IMR-90 (cell line): Measurements from ENCODE around the gene DAB1. TPM values are rescaled to one million over a fixed set of nuclear protein-coding genes. Genes with fewer than 3 reads are reported as not detected.

Experiments used
- ATAC-seq: fragments of 200-7000 bp; cut with Tn5 transposase; 2 replicates; pipeline ENCODE4 v1.9.1; 2020; ENCODE audit warnings: low read depth, mild to moderate bottlenecking, moderate library complexity
- BruUV-seq: library from RNA; stranded (reverse); fragments of 400-500 nt; replicated peaks from 2 replicates; lab custom pipeline; 2021; lab: Mats Ljungman, UMichigan
- CTCF ChIA-PET: fragments of 300-600 bp; formaldehyde crosslinking; extraction: SDS; loops from one replicate; lab custom pipeline; 2021; ENCODE audit warnings: antibody characterized with exemption; lab: Yijun Ruan, JAX
- POLR2A ChIA-PET: fragments of 300-600 bp; sonication (Branson Sonifier 250); formaldehyde crosslinking; loops from one replicate; lab custom pipeline; 2022; ENCODE audit warnings: antibody characterized with exemption; ENCODE audit not compliant: unreplicated experiment; lab: Charles Lee
- DNase-seq: peaks from one replicate; pipeline ENCODE4 v3.0.0; 2013
- H2AFZ ChIP-seq: replicated peaks from 2 replicates; pipeline ENCODE3; 2013; ENCODE audit warnings: low read length, mild to moderate bottlenecking; ENCODE audit not compliant: poor library complexity
- H2AK5ac ChIP-seq: 2 replicates; pipeline ENCODE4 v1.6.1; 2013; ENCODE audit warnings: low read depth, low read length, inconsistent platforms
- H2AK9ac ChIP-seq: replicated peaks from 2 replicates; pipeline ENCODE3; 2013; ENCODE audit warnings: mild to moderate bottlenecking, low read depth, low read length, moderate library complexity; ENCODE audit not compliant: poor library complexity
- H2BK120ac ChIP-seq: 2 replicates; pipeline ENCODE4 v1.6.1; 2013; ENCODE audit warnings: low read depth, low read length, inconsistent platforms
- H2BK15ac ChIP-seq: 3 replicates; pipeline ENCODE4 v1.6.1; 2013; ENCODE audit warnings: low read depth, low read length, inconsistent platforms
- H2BK20ac ChIP-seq: 2 replicates; pipeline ENCODE4 v1.6.1; 2013; ENCODE audit warnings: low read depth, mild to moderate bottlenecking, inconsistent platforms, low read length, moderate library complexity
- H2BK5ac ChIP-seq: 2 replicates; pipeline ENCODE4 v1.6.1; 2013; ENCODE audit warnings: mild to moderate bottlenecking, low read depth, low read length, inconsistent platforms; ENCODE audit not compliant: poor library complexity, severe bottlenecking
- H3K14ac ChIP-seq: replicated peaks from 2 replicates; pipeline ENCODE4 v1.6.1; 2013; ENCODE audit warnings: low read depth, low read length, inconsistent platforms
- H3K18ac ChIP-seq: 2 replicates; pipeline ENCODE4 v1.6.1; 2013; ENCODE audit warnings: low read depth, low read length, control low read depth
- H3K23ac ChIP-seq: 2 replicates; pipeline ENCODE4 v1.6.1; 2013; ENCODE audit warnings: low read depth, low read length, inconsistent platforms
- H3K27ac ChIP-seq: 2 replicates; pipeline ENCODE4 v1.5.1; 2013; ENCODE audit warnings: mild to moderate bottlenecking, control low read depth, low read length; ENCODE audit not compliant: insufficient read depth
- H3K27me3 ChIP-seq: 2 replicates; pipeline ENCODE4 v1.6.1; 2013; ENCODE audit warnings: low read length; ENCODE audit not compliant: control insufficient read depth, insufficient read depth
- H3K36me3 ChIP-seq: 2 replicates; pipeline ENCODE4 v1.6.1; 2013; ENCODE audit warnings: low read length, mixed read lengths; ENCODE audit not compliant: control insufficient read depth, insufficient read depth
- H3K4ac ChIP-seq: 2 replicates; pipeline ENCODE4 v1.6.1; 2013; ENCODE audit warnings: low read depth, low read length, inconsistent platforms
- H3K4me1 ChIP-seq: 2 replicates; pipeline ENCODE4 v1.6.1; 2013; ENCODE audit warnings: low read length, mixed read lengths; ENCODE audit not compliant: control insufficient read depth, insufficient read depth
- H3K4me2 ChIP-seq: 2 replicates; pipeline ENCODE4 v1.6.1; 2013; ENCODE audit warnings: low read depth, mild to moderate bottlenecking, control low read depth, low read length, moderate library complexity
- H3K4me3 ChIP-seq: 2 replicates; pipeline ENCODE4 v1.5.1; 2013; ENCODE audit warnings: low read depth, mild to moderate bottlenecking, control low read depth, low read length, moderate library complexity; ENCODE audit not compliant: insufficient read depth
- H3K56ac ChIP-seq: 2 replicates; pipeline ENCODE4 v1.6.1; 2013; ENCODE audit warnings: low read length, inconsistent platforms; ENCODE audit not compliant: insufficient read depth; ENCODE audit errors: extremely low read depth
- H3K79me1 ChIP-seq, 2 experiments: 2 replicates each; pipeline ENCODE4 v1.6.1; 2013; ENCODE audit warnings: low read length in 2 of 2, inconsistent platforms in 1 of 2, low read depth in 1 of 2
- H3K9ac ChIP-seq: 2 replicates; pipeline ENCODE4 v1.6.1; 2013; ENCODE audit warnings: low read depth, low read length, control low read depth
- H3K9me1 ChIP-seq: 2 replicates; pipeline ENCODE4 v1.6.1; 2013; ENCODE audit warnings: low read length, inconsistent platforms; ENCODE audit not compliant: insufficient read depth
- H3K9me3 ChIP-seq: 2 replicates; pipeline ENCODE4 v1.6.1; 2013; ENCODE audit warnings: low read length; ENCODE audit not compliant: control insufficient read depth, insufficient read depth
- H4K20me1 ChIP-seq: 2 replicates; pipeline ENCODE4 v1.6.1; 2013; ENCODE audit warnings: low read length, inconsistent platforms; ENCODE audit not compliant: insufficient read depth
- H4K5ac ChIP-seq: 2 replicates; pipeline ENCODE4 v1.6.1; 2013; ENCODE audit warnings: mild to moderate bottlenecking, low read depth, low read length, control low read depth
- H4K8ac ChIP-seq, 2 experiments: 2 replicates each; pipeline ENCODE4 v1.6.1; 2013; ENCODE audit warnings: low read depth in 2 of 2, low read length in 2 of 2, control low read depth in 1 of 2, inconsistent platforms in 1 of 2
- H4K91ac ChIP-seq: 2 replicates; pipeline ENCODE4 v1.6.1; 2013; ENCODE audit warnings: low read depth, low read length, inconsistent platforms; ENCODE audit not compliant: insufficient read depth
- BHLHE40 ChIP-seq: fragments of 150-350 bp; IDR thresholded peaks from 2 replicates; pipeline ENCODE4 v1.6.1; 2016; ENCODE audit warnings: mild to moderate bottlenecking, low read depth, low read length
- CEBPB ChIP-seq: IDR thresholded peaks from 2 replicates; pipeline ENCODE4 v1.6.1; 2012; ENCODE audit warnings: low read depth, low read length, improper control_type of control experiment
- ELK1 ChIP-seq: fragments of 150-350 bp; IDR thresholded peaks from 2 replicates; pipeline ENCODE4 v1.6.1; 2016; ENCODE audit warnings: low read depth, mild to moderate bottlenecking, low read length, moderate library complexity, borderline replicate concordance
- FOS ChIP-seq: fragments of 150-350 bp; IDR thresholded peaks from 2 replicates; pipeline ENCODE4 v1.6.1; 2016; ENCODE audit warnings: low read depth, low read length
- MAZ ChIP-seq: IDR thresholded peaks from 2 replicates; pipeline ENCODE4 v1.6.1; 2012; ENCODE audit warnings: low read depth, mild to moderate bottlenecking, low read length, improper control_type of control experiment, moderate library complexity, borderline replicate concordance
- POLR2A ChIP-seq: IDR thresholded peaks from 2 replicates; pipeline ENCODE4 v1.6.1; 2012; ENCODE audit warnings: mild to moderate bottlenecking, low read depth, low read length
- SMC3 ChIP-seq: fragments of 150-350 bp; IDR thresholded peaks from 2 replicates; pipeline ENCODE4 v1.6.1; 2016; ENCODE audit warnings: low read depth, mild to moderate bottlenecking, antibody characterized with exemption, low read length, moderate library complexity
- WGBS, 2 experiments: methylation state at CpG; one replicate each; pipeline versions ENCODE4 v1.1.5 to v1.1.7; 2013; ENCODE audit warnings: missing lambda C conversion rate in 2 of 2; ENCODE audit not compliant: insufficient read length in 1 of 2; ENCODE audit errors: extremely low coverage in 2 of 2; 5-methylcytosine and 5-hydroxymethylcytosine counted together
- dilution Hi-C: fragments of 300-500 bp; cut with HindIII; formaldehyde crosslinking; loops from one replicate; pipeline ENCODE4 v1.14.3; 2018; ENCODE audit warnings: low sequenced_read_pairs; ENCODE audit not compliant: unreplicated experiment
- in situ Hi-C: fragments of 300-500 bp; cut with MboI; formaldehyde crosslinking; loops from 3 replicates; pipeline ENCODE4 v1.14.3; 2019; ENCODE audit warnings: low sequenced_read_pairs, inconsistent platforms, mixed read lengths
- intact Hi-C: fragments of 100-400 bp; cut with micrococcal nuclease; formaldehyde crosslinking; loops from 2 replicates; pipeline ENCODE4 v1.10.0; 2022
- polyA plus RNA-seq, 3 experiments: library from polyadenylated mRNA; depleted of rRNA; stranded (reverse); fragments of >200 nt; gene quantifications; 2 replicates each; pipeline ENCODE4 v1.2.3, GENCODE V29; 2012; ENCODE audit warnings: low replicate concordance in 1 of 3
- total RNA-seq: library from RNA; depleted of rRNA; stranded (reverse); fragments of >200 nt; gene quantifications from 2 replicates; pipeline ENCODE4 v1.2.3, GENCODE V29; 2012

Gene DAB1
- total and polyA plus RNA-seq, 2 of the 4 experiments (the other 2 are of a cell fraction): 0.18 to 0.41 TPM

DNA sequence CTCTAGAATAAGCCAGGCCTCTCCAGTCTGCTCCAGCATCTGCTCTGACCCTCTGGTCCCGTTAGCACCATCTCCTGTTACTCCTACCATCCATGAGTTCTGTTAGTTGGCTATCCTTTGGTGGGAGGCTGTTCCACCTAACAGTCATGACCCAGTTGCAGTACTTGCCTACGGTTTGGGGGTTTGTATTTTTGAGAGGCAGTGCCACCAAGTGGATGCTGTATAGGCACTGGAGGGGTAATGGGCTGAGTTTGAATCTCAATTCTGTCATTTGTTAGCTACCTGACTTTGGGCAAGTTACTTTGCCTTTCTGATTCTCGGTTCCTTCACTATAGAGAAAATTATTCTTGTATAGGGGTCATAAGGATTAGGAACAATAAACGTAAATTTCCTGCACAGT is 445.9 kb downstream of the DAB1 start:
- no peak overlapping the region for H3K27ac ChIP-seq
- in situ Hi-C loops: no loop called here

More for the DNA sequence above, 445.9 kb downstream of the DAB1 start:
- Histone ChIP-seq H3K27me3 (peaks cover 9% of the 10 kb centered on the region), H4K91ac (no peak overlapping the region), H4K8ac (no peak overlapping the region), H3K4ac (no peak overlapping the region), H2AFZ (no peak overlapping the region), H2BK120ac (no peak overlapping the region), H3K4me2 (no peak overlapping the region), H2BK20ac (no peak overlapping the region), H4K20me1 (no peaks in the 10 kb centered on the region), H2AK5ac (no peak overlapping the region), H3K4me3 (no peak overlapping the region), H3K9me1 (no peaks in the 10 kb centered on the region), H3K36me3 (no peaks in the 10 kb centered on the region), H4K5ac (no peak overlapping the region), H3K23ac (no peak overlapping the region), H3K18ac (no peak overlapping the region), H3K9ac (no peak overlapping the region), H2BK5ac (no peak overlapping the region), H2AK9ac (no peak overlapping the region), H3K4me1 (no peaks in the 10 kb centered on the region), H3K9me3 (no peaks in the 10 kb centered on the region), H3K79me1 (no peaks in the 10 kb centered on the region), H3K56ac (no peak overlapping the region), H3K14ac (no peak overlapping the region), H2BK15ac (no peak overlapping the region)
- ATAC-seq: no peak
- DNase-seq: no peak
- BruUV-seq: no TSS peak
- POLR2A ChIA-PET: no interaction called here
- no peak for TF ChIP-seq ELK1
- no peak for TF ChIP-seq MAZ
- TF ChIP-seq SMC3: no peak
- TF ChIP-seq POLR2A: no peak
- TF ChIP-seq BHLHE40: no peak
- TF ChIP-seq FOS: no peak
- no peak for TF ChIP-seq CEBPB
- CTCF ChIA-PET: no interaction called here
- dilution Hi-C loops (no loop called here), intact Hi-C loops (no loop called here)
- no CpG with 5 or more reads among the region's 4 CpGs for WGBS, 2 experiments
